T-helper 9 cell (primary cell): ENCODE results near the gene KATNB1.
"Not testable (repeated sequence)": the region's sequence is repeated elsewhere in the genome, so short reads cannot be mapped to it uniquely, and the experiment has no call there.

Source experiments
- DNase-seq: peaks from one replicate; pipeline ENCODE4 v3.0.0-alpha.2; 2020

KATNB1 gene

DNA sequence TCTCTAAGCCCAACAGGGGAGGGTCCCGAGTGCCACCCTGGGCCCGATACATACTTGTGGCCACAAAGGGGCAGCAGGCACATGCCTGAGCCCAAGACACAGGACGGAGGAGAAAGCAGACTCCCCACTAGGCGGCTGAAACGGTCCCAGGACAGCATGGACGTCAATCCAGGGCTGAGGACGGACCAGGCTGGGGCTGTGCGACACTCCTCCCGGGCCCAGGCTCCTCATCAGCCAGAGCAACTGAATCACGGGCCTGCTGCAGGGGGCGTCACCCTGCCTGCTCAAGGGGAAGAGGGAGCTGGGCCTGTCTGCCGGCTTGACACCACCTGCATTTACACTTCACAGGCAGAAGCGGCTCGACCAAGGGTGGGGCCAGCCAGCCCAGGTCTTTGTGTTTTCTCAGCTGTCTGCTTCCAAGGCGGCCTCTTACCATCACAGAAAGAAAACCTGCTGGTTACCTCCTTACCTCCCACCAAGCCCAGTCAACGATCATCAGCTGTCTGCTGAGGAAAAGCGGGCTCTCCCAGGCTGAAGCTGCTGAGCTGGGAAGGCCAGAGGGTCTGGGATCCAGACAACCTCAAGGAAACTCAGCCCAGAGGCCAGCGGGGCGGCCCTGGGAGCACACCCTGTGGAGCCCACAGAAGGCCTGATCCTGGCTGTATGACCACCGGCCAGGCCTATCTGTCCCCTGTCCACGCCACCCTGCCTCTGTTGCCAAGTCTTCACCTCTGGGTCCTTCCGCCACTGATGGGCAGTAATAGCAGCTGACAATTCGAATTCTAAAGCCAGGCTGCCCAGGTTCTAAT is 40.3 kb downstream of the KATNB1 start:
- DNase-seq: no peak

DNA sequence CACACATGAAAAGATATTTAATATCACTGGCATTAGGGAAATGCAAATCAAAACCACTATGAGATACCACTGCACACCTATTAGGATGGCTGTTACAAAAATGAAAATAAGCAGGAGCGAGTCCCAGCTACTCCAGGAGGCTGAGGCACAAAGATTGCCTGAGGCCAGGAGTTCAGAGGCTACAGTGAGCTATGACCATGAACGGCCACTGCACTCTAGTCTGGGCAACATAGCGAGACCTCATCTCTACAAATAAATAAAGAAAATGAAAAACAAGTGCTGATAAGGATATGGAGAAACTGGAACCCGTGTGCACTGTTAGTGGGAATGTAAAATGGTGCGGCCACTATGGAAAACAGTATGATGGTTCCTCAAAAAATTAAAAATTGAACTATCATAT is 43.1 kb downstream of the KATNB1 start:
- DNase-seq: no peak

DNA sequence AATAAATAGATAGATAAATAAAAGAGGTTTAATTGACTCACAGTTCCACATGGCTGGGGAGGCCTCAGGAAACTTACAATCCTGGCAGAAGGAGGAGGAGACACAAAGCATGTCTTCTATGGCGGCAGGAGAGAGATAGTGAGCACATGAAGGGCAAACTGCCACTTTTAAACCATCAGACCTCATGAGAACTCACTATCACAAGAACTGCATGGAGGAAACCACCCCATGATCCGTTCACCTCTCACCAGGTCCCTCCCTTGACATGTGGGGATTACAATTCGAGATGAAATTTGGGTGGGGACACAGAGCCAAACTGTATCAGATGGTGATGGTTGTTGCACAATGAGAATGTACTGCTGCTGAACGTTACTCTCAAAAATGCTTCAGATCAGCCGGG is 44.3 kb downstream of the KATNB1 start:
- not testable (repeated sequence) for DNase-seq

DNA sequence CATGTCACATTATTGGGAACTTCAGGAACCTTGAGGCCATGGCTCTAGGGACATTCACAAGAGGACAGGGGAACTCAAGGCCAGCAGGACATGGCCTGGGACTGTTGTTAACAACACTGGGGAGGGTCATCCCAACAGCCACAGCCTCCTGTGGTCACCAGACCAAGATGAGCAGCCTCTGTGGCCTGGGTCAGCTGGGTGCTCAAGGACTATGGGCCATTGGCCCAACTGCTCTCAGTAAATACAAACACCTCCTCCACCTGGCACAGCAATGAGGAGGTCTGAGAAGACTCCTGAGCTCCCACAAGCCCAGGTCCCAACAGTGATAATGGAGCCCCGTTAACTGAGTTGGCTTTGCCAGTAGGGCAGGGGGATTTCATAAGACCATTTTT is 45.8 kb downstream of the KATNB1 start:
- DNase-seq: no peak

DNA sequence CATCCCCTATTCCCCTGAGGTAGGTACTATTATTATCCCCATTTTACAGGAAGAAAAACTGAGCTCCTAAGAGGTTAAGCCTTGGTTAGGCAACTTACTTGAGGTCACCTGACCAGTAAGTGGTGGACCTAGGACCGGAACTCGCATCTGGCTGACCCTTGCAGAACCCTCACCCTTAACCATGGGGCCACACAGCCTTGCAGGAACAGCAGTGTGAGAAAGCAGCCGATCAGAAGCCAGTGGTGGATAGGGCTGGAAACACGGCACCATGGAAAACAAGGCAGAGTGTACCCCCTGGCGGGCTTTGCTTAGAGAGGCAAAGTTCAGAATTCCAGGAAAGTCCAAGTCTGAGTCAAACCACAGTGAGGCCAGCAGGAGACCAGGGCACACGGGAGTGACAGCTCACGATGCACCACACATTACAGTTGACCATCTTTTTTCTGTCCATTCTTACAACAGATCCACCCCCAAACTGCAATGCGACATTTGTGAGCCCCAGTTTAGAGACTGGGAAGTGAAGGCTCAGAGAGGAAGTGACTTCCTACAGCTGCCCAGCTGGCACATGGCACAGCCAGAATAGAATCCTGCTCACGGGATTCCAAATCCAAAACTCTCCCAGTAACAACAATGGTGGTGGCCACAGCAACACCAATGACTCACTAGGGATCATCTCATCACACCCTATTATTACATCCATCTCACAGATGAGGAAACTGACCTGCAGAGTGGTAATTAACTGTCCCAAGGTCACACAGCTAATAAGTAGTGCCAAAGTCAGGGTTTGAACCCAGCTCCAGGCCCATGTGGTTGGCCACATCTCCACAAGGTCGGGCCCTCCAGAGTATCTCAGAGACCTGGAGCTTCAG is 46.4 kb downstream of the KATNB1 start:
- no peak for DNase-seq

DNA sequence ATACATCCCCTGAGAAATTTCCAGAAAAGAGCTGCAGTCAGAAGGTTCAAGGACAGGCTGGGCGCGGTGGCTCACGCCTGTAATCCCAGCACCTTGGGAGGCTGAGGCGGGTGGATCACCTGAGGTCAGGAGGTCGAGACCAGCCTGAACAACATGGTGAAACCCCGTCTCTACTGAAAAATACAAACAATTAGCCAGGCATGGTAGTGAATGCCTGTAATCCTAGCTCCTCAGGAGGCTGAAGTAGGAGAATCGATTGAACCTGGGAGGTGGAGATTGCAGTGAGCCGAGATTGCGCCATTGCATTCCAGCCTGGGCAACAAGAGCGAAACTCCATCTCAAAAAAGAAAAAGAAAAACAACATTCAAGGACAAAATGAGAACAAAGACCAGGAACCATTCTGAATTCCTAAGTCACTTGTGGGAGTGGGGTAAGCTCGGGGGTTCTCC is 47.1 kb downstream of the KATNB1 start:
- not testable (repeated sequence) for DNase-seq

DNA sequence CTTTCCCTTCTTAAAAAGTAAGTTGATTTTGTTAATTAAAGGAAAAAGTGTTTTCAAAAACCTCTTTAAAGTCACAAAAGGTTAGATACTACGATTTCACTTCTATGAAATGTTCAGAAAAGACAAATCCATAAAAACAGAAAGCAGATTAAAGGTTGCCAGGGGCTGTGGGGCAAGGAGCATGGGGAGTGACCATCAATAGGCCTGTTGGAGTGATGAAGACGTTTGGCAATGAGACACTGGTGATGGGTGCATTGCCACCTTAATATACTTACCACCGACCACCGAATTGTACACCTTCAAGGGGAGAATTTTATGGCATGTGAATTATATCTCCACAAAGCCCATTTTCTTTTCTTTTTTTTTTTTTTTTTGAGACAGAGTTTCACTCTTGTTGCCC is 47.5 kb downstream of the KATNB1 start:
- no peak for DNase-seq

DNA sequence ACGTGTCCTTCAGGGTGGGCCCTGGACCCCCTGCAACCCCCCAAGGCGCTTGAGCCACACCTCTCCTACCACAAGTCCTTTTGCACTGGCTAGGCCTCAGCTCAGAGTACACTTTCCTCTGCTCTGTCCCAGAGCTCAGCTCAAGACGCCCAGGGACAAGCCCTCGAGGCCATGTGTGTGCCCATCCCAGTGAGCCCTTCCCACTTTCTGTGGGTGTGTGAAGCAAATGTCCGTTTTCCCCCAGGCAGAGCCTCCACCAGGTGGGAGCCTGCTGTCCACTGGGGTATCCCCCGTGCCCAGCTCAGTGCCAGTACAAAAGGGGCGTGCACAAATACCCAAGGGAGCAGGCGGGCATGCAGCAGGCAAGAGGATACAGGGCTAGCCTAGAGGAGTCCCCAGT is 48.3 kb downstream of the KATNB1 start:
- no peak for DNase-seq

DNA sequence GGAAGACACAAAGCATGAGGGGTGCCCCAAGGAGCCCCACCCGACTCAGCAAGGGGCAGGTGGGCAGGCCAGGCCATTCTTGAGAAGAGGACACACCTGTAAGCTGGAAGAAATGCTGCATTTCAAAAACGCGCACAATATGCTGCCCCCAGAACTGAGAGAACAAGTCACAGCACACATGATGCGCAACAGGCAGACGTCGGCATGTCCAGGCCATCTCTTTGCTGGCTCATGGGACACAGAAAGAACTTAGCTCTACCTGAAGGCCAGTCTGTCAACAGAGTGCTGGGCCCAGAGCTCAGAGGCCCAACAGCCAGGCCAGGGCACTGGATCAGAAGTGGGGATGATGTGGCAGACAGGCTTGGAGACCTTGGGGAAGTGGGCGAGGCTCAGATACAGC is 48.8 kb downstream of the KATNB1 start:
- DNase-seq: no peak

DNA sequence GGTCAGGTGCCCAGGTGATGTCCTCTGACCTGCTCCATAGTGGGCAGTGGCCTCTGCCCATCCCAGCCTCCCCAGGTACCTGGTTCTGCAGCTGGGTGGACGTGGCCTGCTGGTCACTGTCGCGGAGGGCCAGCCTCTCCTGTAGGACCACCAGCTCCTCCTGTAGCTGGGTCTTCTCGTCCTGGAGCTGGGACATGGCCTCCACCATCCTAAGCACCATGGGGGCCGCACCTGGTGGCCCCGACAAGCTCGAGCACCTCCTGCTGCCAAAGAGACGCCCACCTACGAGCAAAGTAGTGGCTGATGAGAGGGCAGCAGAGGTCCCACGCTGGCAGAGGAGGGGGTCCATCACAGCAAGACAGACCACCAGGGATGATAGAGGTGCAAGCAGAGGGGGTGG is 49.8 kb downstream of the KATNB1 start:
- no peak for DNase-seq

DNA sequence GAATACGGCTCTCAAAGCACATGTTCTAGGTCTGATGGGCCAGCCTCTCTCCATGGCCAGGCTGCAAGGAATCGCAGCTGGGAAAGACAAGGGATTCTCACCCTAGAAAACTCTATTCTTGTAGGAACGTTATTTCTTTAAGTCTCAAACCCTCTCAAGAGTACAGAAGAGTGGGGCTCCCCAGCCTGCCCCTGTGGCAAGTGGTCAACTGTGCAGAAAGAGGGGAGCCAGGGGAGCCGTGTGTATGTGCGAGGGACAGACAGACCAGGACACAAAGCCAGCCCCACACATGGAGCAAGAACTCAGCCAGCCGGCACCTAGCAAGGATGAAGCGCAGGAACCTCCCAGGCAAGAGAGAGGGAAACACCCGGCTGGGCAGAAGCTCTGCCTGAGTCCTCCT is 50.4 kb downstream of the KATNB1 start:
- no peak for DNase-seq

DNA sequence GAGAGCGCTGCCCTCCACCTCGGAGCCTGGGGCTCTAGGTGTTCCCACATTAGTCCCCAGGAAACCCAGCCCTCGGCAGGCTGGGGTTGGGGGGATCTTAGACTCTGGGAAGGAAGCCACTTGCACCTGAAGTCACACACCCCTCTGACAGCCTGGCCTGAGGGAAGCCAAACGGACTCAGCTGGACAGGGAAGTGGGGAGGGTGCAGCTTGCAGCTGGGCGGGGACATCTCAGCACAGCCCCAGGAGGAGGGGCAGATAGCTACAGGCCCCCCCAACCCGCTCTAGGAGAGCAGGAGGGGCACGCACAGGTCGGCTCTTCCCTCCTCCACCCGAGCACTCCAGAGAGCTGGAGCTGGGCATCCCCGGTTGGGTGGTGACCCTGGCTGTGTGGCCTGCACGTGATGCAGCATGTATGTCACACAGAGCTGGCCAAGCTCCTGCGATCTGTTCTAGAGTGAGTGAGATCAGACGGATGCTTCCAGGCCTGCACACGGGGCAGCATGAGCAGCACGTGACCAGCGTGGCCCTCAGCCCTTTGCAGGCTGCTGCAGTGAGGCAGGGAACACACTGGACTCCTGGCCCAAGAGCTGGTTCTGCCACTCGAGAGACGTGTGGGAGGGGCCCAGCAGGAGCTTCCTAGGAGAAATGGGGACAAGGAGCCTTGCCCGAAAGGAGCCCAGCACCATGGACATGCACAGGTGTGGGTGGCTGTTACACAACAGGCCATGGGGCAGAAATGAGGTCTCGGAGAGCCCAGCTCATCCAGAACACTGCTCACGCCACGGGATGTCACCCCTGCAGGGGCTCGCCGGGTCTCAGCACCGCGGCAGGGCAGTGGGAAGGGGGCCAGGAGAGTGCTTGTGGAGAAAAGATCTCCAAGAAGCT is 51.3 kb downstream of the KATNB1 start:
- DNase-seq: no peak

DNA sequence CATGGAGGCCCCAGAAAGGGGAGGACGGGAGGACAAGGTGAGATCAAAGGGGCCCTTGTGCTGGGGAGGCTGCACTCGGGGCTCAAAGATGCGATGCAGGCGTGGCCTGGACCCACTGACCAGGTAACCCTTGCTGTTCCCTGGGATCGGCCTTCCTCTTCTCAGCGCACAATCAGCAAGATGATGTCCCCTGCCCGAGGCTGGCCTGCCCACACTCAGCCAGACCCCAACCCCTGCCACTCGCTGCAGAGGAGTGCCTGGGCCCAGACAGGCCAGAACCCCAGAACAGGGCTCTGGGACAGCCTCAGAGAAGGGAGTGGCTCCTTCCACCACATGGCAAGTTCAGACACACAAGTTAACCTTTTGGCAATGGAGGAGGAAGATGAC is 51.9 kb downstream of the KATNB1 start:
- no peak for DNase-seq

DNA sequence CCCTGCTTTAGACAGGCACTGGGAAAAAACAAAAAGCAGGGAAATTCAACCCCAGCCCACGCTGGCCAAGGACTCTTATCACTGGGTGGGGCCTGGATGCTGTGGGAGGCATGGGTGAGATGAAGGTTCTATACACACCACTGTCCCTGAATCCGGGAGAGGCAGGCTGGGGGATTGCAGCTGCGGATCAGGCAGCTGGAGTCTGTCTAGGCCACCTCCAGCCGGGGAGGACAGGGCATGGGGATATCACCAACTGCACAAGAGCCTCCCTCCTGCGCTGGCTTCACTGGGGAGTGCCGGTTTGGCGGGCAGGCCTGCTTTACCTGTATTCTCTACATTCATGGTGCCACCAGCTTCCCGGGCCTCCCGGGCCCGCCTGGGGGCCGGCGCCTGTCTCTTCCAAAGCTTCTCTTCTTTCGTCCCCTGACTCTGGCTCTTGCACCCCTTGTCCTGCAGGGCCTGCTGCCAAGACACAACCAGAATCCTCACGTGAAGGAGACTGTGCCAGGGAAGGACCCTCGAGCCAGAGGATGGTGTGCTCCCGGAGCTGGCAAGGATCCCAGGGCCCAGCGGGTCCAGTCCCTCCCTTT is 52.8 kb downstream of the KATNB1 start:
- DNase-seq: no peak

DNA sequence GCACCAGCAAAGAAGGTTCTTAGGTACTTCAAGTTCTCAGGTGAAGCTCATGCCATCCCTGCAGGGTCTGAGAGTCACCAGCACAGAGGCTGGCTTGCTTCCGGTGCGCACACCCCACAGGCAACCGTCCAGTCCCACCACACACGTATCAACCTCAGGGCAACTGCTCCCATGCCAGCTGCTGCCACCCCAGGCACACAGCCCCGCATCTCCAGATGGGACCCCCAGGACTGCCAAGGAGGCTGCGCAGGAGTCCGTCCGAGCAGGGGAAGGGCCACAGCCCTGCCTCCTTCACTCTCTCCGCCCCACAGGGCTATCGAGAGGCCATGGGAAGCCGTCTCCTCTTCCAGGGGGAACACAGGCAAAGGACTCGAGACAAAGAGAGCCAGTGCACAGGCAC is 53.4 kb downstream of the KATNB1 start:
- DNase-seq: no peak

DNA sequence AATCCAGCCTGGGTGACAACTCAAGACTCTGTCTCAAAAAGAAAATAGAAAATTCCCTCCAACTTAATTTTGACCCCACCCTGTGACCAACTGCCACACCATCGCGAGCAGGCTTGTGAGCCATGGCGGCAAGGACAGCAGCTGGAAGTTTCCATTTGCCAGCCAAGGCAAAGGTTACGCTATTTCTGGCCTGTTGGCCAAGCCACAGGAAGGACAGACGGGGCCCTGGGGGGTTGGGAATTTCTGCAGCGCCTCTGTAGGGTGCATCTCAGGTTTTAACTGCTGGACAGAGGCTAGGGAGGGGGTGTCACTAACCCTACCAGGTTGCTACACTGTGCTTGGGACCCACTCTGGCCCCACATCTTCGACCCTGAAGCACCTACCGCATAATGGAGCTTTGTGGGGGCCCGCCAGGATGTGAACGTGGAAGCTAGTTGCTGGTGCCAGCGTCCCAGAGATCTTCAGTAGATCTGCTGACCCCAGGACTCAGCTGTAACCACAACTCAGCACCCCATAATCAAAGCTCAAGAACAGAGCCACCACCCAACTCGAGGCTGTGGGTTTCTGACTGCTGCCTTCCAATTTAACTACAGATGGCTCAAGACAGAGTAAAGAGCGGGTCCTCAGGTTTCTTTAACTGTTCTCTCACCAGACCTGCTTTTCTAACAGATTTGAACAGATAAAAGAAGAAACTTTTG is 55.8 kb downstream of the KATNB1 start:
- no peak for DNase-seq

DNA sequence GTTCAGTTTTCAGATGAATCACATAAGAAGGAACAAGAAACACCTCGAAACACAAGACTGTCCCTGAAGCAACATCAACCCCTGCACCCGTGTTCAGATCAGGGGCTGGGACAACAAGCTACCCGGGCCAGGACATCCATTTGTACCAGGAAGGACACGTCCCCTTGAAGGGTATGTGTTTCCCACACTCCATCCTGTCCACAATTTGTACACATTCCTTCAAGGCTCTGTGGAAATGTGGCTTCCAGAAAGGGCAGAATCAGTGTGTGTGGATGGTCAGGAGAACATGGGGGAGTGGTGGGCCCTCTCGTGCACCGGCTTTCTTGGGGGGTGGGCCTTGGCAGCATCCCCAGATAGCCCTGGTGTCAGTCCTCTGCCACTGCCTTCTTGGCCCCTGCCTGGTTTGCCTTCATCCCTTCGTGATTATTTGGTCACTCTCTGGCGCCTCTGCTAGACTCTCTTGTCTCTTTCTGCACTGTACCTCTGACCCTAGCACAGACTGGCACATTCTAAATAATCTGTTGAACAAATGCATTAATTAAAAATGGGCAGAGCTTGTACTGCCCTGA is 56.4 kb downstream of the KATNB1 start:
- no peak for DNase-seq

DNA sequence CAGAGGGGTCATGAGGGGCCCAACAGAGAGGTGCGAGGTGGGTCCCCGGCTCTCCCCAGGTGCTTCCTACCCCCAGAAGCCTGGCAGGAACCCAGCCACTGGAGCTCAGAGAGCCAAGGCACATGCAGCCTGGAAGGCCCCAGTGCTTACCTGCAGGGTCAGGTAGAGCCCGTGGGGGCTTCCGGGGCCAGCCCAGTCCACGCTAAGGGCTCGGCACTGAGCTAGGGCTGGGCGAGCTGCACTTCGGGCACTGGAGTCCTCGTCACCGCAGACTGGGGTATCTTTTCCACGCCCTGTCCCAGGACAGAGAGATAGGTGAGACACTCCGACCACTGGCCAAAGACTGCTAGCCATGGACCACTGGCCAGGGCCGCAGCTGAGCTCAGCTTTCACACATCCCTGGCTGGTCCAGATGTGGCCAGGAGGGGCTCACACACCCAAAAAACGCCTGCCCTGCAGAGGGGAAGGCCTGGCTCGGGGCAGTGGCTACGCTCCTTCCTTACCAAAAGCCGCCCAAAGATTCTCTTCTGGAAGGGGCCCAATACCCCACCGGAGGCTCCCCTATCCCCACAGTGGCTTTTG is 59.4 kb downstream of the KATNB1 start:
- DNase-seq: no peak

DNA sequence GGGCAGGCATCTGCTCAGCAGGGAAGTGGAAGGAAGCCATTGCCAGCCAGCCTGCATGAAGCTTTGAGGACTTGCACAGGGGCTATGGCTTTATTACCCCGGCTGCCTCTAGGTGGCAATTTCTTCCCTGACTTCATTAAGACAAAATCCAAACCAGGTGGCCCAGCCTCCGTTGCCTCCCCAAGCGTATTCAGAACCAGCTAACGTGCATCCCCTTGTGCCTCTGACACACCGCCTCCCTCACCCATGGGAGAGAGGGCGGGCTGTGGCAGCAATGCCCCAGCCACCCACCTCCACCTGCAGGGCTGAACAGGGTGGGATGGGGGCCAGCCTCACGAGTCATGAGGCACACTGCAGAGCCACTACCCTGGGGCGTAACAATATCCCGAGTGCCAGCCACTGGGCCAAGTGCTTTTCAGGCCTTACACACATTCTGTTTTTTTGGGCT is 59.9 kb downstream of the KATNB1 start:
- DNase-seq: no peak

DNA sequence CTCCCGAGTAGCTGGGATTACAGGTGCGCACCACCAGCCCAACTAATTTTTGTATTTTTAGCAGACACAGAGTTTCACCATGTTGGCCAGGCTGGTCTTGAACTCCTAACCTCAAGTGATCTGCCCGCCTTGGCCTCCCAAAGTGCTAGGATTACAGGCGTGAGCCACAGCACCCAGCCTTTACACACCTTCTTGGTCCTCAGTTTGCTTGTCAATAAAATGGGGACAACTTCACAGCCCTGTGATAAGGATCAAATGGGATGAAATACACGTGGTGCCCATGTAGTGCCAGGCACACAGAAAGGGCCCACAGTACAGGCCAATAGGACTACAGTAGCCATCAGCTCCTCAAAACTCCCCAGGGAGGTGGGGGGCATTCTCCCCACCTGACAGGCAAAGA is 60.4 kb downstream of the KATNB1 start:
- DNase-seq: not testable (repeated sequence)

DNA sequence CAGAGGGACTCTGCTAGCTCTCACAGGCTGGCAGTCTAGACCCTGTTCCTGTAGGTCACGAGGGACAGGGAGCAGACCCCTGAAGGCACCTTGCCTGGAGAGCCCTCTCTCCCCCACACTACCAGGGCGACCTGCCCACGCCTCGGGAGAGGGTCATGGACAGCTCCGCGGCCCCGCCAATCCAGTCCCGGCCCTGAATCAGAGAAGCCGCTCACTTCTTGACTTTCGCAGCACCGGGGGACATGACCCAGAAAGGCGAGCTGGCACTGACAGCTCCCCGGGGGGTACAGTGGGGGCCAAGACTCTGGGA is 61.6 kb downstream of the KATNB1 start:
- DNase-seq: no peak
